HL-60/S4 treated with retinoic acid at 250 ng/mL for 4 days and 3 days (cell line): ENCODE data around the gene ZNF219.

ENCODE experiments used
- in situ Hi-C: fragments of 300-500 bp; cut with MboI; formaldehyde crosslinking; loops from 2 replicates; pipeline ENCODE4 v1.7.0; 2022; ENCODE audit warnings: low sequenced_read_pairs

The ZNF219 gene

GRCh38 chr14:21098076-21098891 lies at the start of gene ZNF219:
Gene ZNF219 (minus strand): TSS chr14:21098655. CDS start chr14:21093591, 5,064 bp downstream.
- in situ Hi-C loops: no loop called here

GRCh38 chr14:21145437-21145836 lies 47.0 kb upstream of the ZNF219 start:
- in situ Hi-C loops: no loop called here

- in situ Hi-C loops: no loop called here
Observed at GRCh38 chr14:21142357-21142756, 43.9 kb upstream of the ZNF219 start.

- in situ Hi-C loops: no loop called here
Observed at GRCh38 chr14:21136024-21136423, 37.6 kb upstream of the ZNF219 start.

- in situ Hi-C loops: no loop called here
Observed at GRCh38 chr14:21133901-21134300, 35.4 kb upstream of the ZNF219 start.

- in situ Hi-C loops: no loop called here
Observed at GRCh38 chr14:21123429-21123828, 25.0 kb upstream of the ZNF219 start.

- in situ Hi-C loops: no loop called here
Observed at GRCh38 chr14:21121122-21121521, 22.7 kb upstream of the ZNF219 start.

GRCh38 chr14:21120686-21121085 lies 22.2 kb upstream of the ZNF219 start:
- in situ Hi-C loops: no loop called here

GRCh38 chr14:21118933-21119332 lies 20.5 kb upstream of the ZNF219 start:
- in situ Hi-C loops: no loop called here

- in situ Hi-C loops: no loop called here
Observed at GRCh38 chr14:21113369-21113768, 14.9 kb upstream of the ZNF219 start.

GRCh38 chr14:21112255-21112654 lies 13.8 kb upstream of the ZNF219 start:
- in situ Hi-C loops: no loop called here

- in situ Hi-C loops: no loop called here
Observed at GRCh38 chr14:21109377-21110138, 11.1 kb upstream of the ZNF219 start.

GRCh38 chr14:21108791-21109190 lies 10.3 kb upstream of the ZNF219 start:
- in situ Hi-C loops: no loop called here

GRCh38 chr14:21107283-21107800 lies 8.9 kb upstream of the ZNF219 start:
- in situ Hi-C loops: no loop called here

GRCh38 chr14:21106498-21107282 lies 8.2 kb upstream of the ZNF219 start:
- in situ Hi-C loops: no loop called here

- in situ Hi-C loops: no loop called here
Observed at GRCh38 chr14:21106176-21106497, 7.7 kb upstream of the ZNF219 start.

GRCh38 chr14:21105095-21105494 lies 6.6 kb upstream of the ZNF219 start:
- in situ Hi-C loops: no loop called here

GRCh38 chr14:21104448-21105060 lies 6.1 kb upstream of the ZNF219 start:
- in situ Hi-C loops: no loop called here

- in situ Hi-C loops: no loop called here
Observed at GRCh38 chr14:21103710-21104447, 5.4 kb upstream of the ZNF219 start.

GRCh38 chr14:21103411-21103709 lies 4.9 kb upstream of the ZNF219 start:
- in situ Hi-C loops: no loop called here
